ENCODE results near the gene AMZ2. TPM values are rescaled to one million over a fixed set of nuclear protein-coding genes. Genes with fewer than 3 reads are reported as not detected.
"Not testable (repeated sequence)": the region's sequence is repeated elsewhere in the genome, so short reads cannot be mapped to it uniquely, and the experiment has no call there.

AMZ2 gene, protein sequence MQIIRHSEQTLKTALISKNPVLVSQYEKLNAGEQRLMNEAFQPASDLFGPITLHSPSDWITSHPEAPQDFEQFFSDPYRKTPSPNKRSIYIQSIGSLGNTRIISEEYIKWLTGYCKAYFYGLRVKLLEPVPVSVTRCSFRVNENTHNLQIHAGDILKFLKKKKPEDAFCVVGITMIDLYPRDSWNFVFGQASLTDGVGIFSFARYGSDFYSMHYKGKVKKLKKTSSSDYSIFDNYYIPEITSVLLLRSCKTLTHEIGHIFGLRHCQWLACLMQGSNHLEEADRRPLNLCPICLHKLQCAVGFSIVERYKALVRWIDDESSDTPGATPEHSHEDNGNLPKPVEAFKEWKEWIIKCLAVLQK
- 134 and 150 TPM in 2 replicates for total RNA-seq
- 106 TPM for polyA plus RNA-seq (2012)

DNA sequence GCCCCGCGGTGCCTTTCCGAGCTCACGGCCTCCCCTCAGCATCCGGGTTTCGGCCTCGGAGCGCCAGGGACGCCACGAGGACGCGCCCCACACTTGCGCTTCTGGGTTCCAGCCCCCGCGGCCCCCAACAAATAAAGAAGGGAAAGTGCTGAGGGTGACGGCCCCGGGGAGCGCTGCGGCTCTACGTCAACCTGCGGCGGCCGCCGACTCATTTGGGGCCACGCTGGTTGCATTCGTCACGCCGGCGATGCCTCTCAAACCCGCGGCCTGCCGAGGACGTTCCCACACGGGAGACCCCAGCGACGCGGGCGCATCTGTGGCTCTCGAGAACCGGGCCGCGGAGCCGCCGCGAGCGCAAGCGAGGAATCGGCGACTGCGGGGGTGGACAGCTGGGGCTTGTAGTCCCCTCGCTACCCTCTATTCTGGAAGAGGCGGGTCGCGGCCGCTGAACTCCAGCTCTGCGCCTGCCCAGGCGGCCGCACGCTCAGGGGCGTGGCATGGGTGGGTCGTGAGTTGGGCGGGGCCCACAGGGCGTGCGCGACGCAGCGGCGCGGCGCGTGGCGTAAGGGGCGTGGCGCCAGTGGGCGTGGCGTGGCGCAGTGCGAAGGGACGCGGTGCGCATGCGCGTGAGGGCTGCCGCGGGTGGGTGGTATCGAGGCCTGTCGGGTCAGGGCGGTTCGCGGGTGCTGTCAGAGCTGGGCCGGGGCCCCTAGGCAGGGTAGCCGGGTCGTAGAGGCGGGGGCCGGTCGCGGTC is at the start of gene AMZ2:
TSS of gene AMZ2 (plus strand) at position 599 of the 754 bp plus-strand sequence. CDS start 2,145 bp downstream, outside the sequence.
- peak; percentile 96 for DNase-seq (ENCODE audit: low read depth)

DNA sequence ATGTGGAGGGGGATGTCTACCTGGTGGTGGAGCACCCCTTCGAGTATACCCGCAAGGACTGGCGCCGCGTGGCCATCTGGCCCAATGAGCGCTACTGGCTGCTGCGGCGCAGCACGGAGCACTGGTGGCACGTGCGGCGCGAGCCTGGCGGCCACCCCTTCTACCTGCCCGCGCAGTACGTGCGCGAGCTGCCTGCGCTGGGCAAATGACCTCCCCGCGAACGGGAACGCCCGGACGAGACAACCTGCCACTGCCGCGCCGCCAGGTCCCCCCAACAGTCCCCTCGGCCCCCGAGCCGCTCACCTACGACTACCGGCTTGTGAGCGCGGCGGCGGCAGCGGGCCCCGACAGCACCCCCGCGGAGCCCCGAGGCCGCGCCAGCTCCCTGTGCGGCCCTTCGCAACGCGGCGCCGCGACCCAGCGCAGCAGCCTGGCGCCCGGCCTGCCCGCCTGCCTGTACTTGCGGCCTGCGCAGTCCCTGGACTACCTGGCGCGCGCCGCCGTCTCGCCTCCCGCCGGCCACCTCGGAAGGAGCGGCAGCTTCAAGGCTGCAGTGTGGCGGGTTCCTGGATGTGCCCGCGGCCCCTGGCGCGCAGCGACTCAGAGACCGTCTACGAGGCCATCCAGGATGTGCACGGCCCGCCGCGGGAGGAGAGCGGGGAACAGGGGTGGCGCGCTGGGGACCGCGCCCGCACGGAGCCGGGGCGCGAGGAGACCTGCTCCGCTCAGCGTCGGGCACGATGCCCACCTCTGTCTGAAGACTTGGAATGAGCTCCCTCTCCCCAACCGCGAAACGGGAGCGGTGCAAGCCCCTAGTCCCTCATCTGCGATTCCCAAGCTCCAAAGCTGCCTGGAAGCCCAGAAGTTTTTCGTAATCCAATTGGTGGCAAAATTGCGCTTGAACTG is 48.7 kb upstream of the AMZ2 start:
- no peak for DNase-seq (ENCODE audit: low read depth)

DNA sequence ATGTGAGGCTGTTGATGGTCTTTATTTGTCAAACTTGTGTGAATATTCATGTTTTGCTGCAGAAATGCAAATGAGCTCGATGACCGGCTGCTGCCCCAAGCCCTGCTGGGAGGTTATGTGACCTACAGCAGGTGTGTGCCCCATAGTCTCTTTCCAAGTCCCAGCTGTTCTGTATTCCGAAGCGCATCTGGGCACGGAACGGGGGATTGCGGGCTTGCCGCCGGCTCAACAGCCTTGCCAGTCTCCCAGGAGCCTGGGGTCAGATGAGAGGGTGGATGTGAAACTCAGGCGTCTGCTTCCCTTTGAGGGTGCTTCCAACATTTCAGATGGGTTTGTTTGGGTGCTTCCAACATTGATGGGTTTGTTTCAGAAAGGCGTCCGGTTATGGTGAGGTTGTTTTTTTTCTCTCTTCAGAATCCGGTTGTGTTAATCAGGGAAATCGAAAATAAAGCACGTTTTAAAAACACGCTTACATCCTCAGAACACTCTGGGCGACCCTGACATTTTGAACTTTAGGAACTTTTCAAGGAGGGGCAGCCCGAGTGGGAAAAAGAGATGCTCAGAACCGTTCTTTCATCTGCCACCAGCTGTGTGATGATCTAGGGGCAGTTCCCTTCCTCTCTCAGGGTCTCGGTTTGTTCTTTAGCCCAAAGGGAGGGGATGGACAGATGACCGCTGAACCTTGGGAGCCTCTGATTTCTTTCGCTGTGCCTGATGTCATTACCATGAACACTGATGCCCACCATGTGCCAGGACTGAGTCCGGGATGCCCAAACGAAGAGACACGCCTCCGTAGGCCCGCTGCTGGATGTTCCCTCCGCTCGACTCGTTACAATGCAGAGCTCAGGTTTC is 47.8 kb upstream of the AMZ2 start:
- no peak for DNase-seq (ENCODE audit: low read depth)

DNA sequence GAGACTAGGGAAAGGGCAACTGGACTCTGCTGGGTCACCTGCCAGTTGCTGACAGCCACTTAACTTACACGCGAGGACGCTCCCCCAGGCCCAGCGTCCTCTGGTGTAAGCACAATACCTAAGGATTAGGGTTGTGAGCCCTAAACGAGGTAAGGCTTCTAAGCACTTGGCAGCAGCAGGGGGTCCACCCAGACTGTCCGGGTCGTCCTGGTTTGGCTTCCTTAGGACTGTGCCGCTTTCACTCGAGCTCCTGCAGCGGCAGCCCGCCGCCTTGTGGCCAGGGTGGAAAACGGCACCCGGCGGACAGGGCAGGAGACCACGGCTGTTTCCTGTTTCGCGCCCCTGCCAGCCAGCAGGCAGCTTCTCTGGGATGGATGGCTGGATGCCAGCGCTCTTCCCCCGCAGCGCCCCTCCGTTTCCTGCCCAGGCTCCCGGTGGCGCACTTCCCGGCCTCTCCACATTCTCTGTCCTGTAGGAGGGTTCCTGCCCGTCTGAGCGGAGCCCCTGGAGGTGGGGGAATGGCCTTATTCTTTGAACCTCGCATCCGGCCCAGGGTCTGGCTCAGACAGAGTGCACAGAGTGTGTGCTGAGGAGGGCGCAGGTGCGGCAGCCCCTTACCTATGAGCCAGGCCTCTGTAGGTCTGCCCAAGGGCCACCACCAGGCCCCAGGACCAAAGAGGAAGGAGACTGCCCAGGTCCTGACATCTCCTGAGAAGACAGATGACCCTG is 47.0 kb upstream of the AMZ2 start:
- peak; percentile 73 for DNase-seq (ENCODE audit: low read depth)

DNA sequence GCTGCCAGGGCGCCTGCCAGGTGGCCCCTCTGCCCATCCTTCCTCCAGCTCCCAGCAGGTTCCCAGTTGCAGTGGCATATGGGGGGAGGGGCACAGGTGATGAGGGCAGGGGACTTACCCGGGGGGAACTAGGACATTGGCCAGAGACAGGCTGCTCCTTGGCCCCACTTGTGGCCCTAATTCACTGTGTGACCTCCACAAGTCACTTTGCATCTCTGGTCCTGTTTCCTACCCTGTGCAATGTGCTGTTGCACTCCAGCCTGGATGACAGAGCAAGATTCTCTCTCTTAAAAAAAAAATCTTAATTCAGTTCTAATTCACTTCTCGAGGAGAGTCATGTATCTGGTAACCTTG is 46.4 kb upstream of the AMZ2 start:
- not testable (repeated sequence) for DNase-seq (ENCODE audit: low read depth)

DNA sequence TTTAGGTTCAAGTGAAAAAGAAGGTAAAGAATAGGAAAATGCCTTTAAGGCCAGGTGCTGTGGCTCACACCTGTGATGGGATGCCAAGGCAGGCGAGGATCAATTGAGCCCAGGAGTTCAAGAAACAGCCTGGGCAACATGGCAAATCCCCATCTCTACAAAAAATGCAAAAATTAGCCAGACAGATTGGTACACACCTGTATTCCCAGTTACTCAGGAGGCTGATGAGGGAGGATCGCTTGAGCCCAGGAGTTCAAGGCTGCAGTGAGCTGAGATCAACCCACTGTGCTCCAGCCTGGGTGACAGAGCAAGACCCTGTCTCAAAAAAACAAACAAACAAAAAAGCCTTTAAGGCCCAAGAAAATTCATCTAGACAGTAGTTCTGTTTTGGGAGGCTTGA is 45.5 kb upstream of the AMZ2 start:
- not testable (repeated sequence) for DNase-seq (ENCODE audit: low read depth)

DNA sequence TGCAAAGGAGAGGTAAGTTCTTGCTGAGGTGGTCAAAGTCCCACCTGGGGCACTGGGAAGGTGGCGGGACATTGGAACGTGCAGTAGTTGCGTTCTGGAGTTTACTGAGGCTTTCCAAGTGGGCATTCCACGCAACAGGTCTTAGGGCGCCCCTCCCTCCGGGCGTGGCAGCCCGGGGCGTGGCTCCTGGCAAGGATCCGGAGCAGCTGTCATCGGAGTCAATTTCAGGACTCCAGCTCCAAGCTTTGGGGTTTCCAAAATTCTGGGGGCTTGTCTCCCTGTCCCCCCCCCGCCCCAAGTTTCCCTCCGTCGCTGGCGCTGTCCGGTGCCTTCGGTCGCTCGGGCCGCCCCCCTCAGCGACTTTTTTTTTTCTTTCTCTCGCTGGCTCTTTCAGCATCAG is 43.1 kb upstream of the AMZ2 start:
- peak; percentile 61 for DNase-seq (ENCODE audit: low read depth)

DNA sequence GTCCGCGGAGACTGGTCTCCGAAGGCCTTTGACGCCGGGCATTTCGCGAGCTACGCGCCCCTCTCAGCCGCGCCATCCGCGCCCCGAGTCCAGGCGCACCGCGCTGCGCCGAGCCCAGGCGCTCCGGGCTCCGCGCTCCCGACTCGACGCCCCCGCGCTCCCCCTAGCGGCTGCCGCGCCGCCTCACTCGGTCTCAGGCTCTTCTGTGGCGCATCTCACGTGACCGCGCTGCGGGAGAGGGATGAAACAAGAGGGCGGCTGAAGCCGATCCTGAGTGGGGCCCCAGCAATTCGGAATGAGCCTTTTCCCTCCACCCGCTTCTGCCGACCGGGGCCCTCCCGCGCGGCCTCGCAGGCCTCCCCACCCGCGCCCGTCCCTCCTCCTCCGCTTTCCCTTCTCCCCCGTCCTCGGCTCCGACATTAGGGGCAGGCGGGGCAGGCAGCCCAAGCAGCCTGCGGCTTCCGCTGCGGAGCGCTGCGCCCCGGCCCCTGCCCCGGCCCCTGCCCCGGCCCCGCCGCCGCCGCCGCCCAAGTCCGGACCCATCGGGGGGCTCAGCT is 42.5 kb upstream of the AMZ2 start:
- DNase-seq (ENCODE audit: low read depth): peak; percentile 94

DNA sequence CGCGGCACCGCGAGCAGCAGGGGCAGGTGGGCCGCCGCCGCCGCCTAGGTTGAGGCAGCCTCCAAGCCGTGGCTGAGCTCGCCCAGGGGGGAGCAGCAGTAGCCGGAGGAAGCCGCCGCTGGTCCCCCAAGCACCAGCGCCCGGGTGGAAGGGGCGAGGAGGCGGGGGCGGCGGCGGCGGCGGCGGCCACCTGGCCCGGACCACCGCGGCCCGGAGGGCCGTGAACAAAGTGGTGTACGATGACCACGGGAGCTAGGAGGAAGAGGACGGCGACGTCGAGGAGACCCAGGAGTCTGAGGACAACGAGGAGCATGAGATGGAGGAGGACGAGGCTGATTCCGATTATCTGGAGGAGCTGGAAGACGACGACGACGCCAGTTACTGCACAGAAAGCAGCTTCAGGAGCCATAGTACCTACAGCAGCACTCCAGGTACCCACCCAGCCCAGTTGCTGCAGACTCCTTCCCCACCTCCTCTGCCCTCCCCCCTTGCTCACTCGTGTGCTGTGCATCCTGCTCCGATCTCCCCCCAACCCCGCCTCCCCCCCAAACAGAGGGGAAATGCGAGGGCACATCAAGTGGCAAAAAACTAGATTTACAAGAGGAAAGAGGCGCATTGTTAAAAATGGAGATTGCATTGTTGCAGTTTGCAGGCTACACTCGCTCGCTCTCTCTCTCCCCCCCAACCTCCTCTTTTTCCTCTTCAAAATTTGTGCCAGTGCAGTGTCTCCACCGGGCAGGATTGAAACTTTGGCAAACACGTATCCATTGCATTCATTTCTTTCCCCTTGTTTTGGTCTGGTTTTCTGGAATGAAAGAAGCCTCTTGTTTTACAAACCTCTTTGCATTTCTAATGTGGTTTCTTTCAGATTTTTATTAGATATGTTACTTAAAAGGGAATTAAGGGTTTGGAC is 41.8 kb upstream of the AMZ2 start:
- DNase-seq (ENCODE audit: low read depth): no peak

DNA sequence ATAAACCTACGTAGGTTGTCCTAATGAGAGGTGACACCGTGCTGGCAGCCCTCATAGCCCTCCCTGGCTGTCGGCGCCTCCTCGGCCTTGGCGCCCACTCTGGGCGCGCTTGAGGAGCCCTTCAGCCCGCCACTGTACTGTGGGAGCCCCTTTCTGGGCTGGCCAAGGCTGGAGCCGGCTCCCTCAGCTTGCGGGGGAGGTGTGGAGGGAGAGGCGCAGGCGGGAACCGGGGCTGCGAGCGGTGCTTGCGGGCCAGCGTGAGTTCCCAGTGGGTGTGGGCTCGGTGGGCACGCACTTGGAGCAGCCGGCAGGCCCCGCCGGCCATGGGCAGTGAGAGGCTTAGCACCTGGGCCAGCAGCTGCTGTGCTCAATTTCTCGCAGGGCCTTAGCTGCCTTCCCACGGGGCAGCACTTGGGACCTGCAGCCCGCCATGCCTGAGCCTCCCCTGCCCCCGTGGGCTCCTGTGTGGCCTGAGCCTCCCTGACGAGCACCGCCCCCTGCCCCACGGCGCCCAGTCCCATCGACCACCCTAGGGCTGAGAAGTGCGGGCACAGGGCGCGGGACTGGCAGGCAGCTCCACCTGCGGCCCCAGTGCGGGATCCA is 40.1 kb upstream of the AMZ2 start:
- DNase-seq (ENCODE audit: low read depth): no peak

DNA sequence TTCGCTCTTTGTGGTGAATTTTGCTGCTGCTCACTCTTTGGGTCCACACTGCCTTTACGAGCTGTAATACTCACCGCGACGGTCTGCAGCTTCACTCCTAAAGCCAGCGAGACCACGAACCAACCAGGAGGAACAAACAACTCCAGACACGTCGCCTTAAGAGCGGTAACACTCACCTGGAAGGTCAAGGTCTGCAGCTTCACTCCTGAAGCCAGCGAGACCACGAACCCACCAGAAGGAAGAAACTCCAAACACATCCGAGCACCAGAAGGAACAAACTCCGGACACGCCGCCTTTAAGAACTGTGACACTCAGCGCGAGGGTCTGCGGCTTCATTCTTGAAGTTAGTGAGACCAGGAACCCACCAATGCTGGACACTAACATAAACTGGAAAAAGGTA is 39.2 kb upstream of the AMZ2 start:
- not testable (repeated sequence) for DNase-seq (ENCODE audit: low read depth)

DNA sequence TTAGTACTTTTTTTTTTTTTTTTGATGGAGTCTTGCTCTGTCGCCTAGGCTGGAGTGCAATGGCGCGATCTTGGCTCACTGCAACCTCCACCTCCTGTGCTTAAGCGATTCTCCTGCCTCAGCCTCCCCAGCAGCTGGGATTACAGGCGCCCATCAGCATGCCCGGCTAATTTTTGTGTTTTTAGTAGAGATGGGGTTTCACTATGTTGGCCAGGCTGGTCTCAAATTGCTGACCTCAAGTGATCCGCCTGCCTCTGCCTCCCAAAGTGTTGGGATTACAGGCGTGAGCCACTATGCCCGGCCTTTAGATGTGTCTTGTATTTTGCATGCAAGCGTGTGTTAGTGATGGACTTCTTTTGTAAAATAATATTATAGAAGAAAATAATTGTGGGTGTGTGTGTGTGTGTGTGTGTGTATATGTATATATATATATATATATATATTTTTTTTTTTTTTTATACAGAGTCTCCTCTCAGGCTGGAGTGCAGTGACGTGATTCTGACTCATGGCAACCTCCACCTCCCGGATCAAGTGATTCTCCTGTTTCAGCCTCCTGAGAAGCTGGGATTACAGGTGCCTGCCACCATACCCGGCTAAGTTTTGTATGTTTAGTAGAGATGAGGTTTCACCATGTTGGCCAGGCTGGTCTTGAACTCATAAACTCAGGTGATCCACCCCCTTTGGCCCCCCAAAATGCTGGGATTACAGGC is 38.5 kb upstream of the AMZ2 start:
- DNase-seq (ENCODE audit: low read depth): not testable (repeated sequence)

DNA sequence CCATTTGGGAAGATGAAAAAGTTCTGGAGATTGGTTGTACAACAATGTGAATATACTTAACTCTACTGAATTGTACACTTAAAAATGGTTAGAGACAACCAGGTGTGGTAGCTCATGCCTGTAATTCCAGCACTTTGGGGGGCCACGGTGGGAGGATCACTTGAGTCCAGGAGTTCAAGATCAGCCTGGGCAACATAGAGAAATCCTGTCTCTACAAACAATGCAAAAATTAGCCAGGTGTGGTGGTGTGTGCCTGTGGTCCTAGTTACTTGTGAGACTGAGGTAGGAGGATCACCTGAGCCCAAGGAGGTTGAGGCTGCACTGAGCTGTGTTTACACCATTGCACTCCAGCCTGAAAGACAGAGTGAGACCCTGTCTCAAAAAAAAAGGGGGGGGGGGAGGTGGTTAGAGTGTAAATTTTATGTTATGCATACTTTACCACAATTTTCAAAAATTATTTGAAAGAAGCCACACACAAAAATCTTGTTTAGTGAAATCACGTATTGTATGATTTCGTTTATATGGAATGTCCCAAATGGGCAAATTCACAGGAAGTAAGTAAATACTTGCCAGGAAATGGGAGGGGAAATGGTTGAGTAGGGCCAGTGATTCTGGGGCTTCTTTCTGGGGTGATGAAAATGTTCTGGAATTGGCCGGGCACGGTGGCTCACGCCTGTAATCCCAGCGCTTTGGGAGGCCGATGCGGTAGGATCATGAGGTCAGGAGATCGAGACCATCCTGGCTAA is 37.1 kb upstream of the AMZ2 start:
- no peak for DNase-seq (ENCODE audit: low read depth)

DNA sequence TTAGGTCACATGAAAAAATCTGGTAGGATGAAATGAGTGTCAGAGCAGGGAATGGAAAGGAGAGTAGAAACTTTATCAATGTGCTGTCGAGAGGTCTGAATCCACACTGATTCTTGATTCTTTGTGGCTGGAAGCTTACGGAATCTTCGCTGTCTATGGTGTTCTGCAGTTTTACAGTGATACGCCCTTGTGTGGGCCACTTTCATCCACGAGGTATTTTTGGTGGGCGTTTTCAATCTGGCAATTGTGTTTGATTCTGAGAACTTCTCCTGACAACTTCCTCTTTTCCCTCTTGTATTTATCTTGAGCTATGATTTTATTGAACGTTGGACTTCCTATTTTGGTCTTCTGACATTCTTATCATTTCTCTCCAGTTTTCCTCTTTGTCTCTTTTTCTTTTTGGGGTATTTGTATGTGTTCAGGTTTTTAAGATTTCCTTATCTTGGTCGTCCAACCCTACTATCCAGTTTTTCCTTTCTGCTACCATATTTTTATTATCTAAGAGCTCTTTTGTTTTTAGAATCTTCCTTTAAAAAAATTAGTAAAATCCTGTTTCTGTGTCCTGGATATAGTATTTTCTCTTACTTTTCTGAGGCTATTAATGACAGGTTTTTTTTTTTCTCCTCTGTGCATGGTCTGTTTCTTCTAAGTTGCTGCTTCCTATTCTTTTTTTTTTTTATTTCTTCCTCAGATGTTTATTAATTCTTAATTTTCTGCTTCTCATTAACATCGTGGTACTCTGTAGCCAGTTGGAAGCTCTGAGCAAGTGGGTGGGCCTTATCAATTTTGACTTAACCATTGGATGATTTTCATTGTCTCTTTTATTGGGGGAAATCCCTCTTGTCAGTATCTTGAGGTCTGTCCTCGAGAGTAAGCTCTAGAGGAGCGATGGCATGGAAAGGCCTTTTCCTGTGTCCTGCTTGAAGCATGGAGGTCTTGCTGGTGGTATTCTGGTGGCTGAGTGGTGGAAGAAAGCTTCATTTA is 34.1 kb upstream of the AMZ2 start:
- DNase-seq (ENCODE audit: low read depth): not testable (repeated sequence)

DNA sequence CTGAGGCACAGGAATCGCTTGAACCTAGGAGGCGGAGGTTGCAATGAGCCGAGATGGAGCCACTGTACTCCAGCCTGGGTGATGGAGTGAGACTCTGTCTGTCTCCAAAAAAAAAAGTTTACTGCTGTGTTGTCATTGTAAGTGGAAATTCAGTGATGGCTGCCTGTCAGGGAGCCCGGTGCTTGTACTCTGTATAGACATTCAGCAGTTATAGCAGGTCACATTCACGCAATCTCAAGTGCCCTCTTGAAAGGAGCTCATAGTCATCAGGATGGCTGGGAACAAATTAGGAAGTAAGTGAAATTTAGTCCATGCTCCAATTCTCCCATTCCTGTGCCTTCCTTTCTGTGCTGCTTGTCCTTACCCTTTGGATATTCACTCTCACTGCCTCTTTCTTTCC is 32.4 kb upstream of the AMZ2 start:
- not testable (repeated sequence) for DNase-seq (ENCODE audit: low read depth)
